ENCODE results near the gene EXOC3L1. TPM values are rescaled to one million over a fixed set of nuclear protein-coding genes. Genes with fewer than 3 reads are reported as not detected.

EXOC3L1 gene
- total RNA-seq, 1 experiment from 2014 or later = not detected

- DNase-seq (ENCODE audit: extremely low read depth, low read depth) = no peak
Measured at GRCh38 chr16:67199011-67199807, 9.3 kb upstream of the EXOC3L1 start, which contains the start of gene ELMO3. Gene ELMO3, plus strand, starts transcription at chr16:67199131. Its CDS starts 196 bp downstream, at chr16:67199327.

DNA sequence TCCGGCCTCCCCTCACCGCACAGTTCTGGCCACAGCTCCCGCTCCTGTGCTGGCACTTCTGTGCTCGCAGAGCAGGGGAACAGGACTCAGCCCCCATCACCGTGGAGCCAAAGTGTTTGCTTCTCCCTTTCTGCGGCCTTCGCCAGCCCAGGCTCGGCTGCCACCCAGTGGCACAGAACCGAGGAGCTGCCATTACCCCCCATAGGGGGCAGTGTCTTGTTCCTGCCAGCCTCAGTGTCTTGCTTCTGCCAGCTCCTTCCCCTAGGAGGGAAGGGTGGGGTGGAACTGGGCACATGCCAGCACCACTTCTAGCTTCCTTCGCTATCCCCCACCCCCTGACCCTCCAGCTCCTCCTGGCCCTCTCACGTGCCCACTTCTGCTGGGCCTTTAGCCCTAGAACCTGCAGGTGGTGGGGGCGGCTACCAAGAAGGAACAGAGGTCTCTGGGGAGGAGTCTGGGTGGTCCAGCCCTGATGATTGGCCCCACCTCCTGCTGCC is 8.3 kb upstream of the EXOC3L1 start:
- DNase-seq (ENCODE audit: extremely low read depth, low read depth) = peak; percentile 64

DNA sequence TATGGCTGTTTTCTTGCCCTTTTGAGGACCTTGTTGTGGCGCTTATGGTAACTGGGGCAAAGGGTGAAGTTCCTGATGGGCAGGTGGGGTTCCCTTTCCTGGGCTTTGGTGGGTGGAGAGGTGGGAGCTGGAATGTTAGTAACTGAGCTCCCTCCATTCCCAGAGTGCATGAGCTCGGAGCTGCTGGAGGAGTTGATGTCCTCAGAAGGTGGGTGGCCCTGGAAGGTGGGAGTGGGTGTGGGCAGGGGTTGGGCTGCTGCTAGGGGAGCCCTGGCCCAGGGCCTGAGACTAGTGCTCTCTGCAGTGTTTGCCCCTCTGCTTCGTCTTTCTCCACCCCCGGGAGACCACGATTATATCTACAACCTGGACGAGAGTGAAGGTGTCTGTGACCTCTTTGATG is 7.8 kb upstream of the EXOC3L1 start:
- no peak for DNase-seq (ENCODE audit: extremely low read depth, low read depth)

DNA sequence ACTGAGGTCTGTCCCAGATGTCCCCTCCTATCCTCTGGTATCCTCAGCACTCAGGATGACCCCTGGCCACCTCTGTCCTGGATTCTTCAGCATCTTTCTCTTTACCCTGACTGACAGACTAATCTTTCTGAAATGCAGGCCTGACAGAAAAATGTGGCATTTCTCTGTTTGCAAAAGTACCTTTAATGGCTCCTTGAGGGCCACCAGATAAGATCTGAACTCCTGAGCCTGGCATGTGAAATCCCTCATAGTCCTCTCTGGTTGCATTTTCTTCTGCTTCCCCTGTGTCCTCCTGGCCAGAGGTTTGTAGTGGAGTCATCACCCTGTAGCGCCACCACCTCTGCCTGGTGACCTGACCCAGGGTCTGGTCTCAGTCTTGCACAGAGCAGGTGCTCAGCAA is 6.9 kb upstream of the EXOC3L1 start:
- DNase-seq (ENCODE audit: extremely low read depth, low read depth) = no peak

GRCh38 chr16:67195676-67196075 is 5.7 kb upstream of the EXOC3L1 start:
- DNase-seq (ENCODE audit: extremely low read depth, low read depth) = no peak

GRCh38 chr16:67194260-67194659 is 4.3 kb upstream of the EXOC3L1 start:
- DNase-seq (ENCODE audit: extremely low read depth, low read depth) = no peak

DNA sequence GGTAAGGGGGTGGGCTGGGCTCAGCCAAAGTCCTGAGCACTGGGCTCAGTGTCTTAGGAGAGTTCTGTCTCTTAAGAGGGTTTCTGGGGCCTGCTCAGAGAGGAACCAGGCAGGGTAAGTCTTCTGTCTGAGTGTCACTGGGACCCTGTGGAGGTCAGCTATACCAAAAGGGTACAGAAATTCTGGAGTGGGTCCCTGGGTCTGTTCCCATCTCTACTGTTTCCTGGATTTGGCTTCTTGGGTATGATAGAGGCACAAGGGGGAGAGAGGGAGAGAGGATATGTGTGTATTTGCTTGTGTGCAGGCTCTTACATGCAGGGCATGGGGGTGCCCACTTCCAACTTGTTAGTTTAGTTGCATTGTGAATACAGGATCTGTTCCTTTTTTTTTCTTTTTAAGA is 3.6 kb upstream of the EXOC3L1 start:
- DNase-seq (ENCODE audit: extremely low read depth, low read depth) = no peak

DNA sequence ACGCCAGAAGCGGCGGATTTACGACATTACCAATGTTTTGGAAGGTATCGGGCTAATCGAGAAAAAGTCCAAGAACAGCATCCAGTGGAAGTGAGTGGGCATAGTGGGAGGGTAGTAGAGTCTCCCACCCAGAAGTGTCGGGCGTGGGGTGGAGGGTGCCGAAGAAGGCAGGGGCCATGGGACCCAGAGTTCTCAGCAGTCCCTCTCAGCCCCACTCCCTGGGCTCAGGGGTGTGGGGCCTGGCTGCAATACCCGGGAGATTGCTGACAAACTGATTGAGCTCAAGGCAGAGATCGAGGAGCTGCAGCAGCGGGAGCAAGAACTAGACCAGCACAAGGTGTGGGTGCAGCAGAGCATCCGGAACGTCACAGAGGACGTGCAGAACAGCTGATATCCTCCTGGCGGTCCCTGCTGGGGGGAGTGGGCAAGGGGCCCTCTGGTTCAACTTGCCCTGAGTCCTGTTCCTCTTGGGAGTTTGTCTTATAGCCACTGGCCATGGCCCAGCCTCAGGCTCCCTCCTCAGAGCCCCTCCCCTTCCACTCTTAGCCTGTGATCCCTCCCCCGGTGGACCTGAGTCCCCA is 2.9 kb upstream of the EXOC3L1 start:
- no peak for DNase-seq (ENCODE audit: extremely low read depth, low read depth)

DNA sequence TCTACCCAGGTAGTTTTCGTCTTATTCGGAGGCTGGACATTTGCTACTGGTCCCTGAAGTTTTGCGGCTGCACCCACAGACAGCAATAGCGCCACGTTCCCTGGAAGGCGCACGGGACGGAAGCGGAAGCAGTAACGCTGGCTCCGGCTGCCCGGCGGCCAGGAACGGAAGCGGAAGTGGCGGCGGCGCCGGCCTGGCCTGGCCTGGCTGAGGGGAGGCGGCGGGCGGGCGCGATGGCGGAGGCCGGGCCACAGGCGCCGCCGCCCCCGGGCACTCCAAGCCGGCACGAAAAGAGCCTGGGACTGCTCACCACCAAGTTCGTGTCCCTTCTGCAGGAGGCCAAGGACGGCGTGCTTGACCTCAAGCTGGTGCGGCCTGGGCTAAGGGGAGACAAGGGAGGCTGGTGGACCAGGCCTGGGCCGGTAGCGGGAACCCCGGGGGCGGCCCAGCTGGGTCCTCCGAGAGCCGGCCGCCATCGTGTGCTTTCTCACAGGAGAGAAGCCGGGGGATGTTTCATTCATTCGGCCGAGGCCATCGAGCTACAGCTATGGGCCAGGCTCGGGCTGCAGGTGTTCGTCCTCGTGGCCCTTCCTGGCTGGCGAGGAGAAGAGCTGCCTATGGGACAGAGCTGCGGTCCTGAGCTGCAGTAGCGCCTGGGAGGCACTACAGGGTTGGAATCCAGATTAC is 2.2 kb upstream of the EXOC3L1 start, which contains the start of gene E2F4:
Gene E2F4, plus strand, starts transcription at position 161 of the 687 bp plus-strand sequence. Its CDS starts 73 bp downstream, at position 234.
- peak; percentile 91 for DNase-seq (ENCODE audit: extremely low read depth, low read depth)

DNA sequence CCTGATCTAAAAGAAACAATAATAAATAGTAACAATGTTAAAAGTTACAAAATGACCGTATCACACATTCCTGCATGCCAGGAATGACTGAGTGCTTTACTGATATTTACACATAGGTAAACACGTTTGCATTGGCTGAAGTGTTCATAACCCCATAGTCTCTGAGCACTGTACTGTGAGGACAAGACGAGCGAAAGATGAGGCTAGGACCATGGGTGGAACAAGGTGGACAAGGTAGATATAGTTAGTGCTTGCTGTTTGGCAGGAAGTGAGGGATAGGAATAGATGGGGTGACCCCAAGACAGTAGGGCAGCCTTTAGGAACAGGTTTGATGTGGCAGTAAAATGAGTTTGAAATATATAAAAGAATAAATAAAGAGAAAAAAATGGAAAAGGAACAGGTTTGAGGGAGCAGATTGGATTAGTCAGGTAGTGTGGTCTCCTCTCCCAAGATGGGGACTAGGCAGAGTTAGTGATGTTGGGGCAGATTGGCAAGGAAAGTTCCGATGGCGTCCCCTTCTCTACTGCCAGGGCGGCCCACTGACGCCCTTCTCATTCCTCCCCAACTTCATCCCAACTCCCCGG is 1.6 kb upstream of the EXOC3L1 start:
- DNase-seq (ENCODE audit: extremely low read depth, low read depth) = no peak

- DNase-seq (ENCODE audit: extremely low read depth, low read depth) = no peak
Measured at GRCh38 chr16:67190448-67191399, 788 bp upstream of the EXOC3L1 start.

- no peak for DNase-seq (ENCODE audit: extremely low read depth, low read depth)
Measured at GRCh38 chr16:67188798-67189197, 1.1 kb downstream of the EXOC3L1 start.

DNA sequence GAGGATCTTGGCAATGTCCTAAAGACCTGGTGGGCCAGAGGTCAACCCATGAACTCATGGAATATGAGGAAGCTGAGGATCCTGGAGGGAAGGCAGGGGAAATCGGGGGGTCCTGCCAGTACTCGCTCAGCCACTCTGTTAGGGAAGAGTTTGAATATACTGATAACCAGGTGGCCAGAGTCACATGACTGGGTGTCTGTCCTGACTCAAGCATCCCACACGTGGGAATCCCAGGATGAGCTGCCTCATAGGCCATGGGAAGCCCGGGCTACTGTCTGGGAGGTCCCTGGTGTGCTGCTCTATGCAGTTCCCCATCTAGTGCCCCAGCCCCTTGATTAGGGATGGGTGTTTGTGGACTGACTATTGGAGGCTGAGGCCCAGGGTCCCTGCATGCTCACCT is 1.6 kb downstream of the EXOC3L1 start:
- no peak for DNase-seq (ENCODE audit: extremely low read depth, low read depth)

- no peak for DNase-seq (ENCODE audit: extremely low read depth, low read depth)
Measured at GRCh38 chr16:67187175-67187890, 2.6 kb downstream of the EXOC3L1 start.

GRCh38 chr16:67186550-67186950 is 3.4 kb downstream of the EXOC3L1 start:
- no peak for DNase-seq (ENCODE audit: extremely low read depth, low read depth)

- no peak for DNase-seq (ENCODE audit: extremely low read depth, low read depth)
Measured at GRCh38 chr16:67185651-67186134, 4.2 kb downstream of the EXOC3L1 start.

- peak; percentile 92 for DNase-seq (ENCODE audit: extremely low read depth, low read depth)
Measured at GRCh38 chr16:67184995-67185650, 4.8 kb downstream of the EXOC3L1 start.

DNA sequence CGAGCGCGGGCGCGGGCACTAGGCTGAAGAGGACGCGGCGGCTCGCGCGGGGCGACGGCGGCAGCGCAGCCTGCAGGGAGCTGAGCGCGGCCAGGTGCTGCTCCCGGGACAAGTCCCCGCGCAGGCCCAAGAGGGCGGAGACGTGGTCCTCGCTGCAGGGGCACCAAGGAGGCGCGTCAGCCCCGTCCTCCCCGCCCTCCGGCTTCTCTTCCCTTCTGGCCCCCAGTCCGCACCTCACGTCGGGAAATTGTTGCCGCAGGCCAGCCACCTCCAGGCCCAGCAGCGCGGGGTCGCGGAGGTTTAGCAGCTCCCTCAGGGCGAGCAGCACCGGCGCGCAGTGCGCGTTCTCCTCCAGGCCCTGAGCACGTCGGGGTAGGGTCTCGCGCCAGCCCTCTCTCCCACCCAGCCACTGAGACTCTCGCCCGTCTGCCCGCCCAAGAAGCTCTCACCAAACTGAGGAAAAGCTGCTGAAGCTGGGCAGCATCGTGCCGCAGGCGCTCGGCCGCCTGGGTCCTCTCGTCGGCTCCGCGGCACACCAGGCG is 5.4 kb downstream of the EXOC3L1 start:
- no peak for DNase-seq (ENCODE audit: extremely low read depth, low read depth)
